NT2/D1 (cell line): ENCODE results near the gene SOWAHC.

Source experiments
- SUZ12 ChIP-seq: IDR thresholded peaks from 2 replicates; pipeline ENCODE4 v1.6.1; 2011; ENCODE audit not compliant: insufficient read length, insufficient read depth; ENCODE audit errors: extremely low read depth
- YY1 ChIP-seq: IDR thresholded peaks from 2 replicates; pipeline ENCODE4 v1.6.1; 2011; ENCODE audit not compliant: insufficient read length, insufficient read depth
- ZNF274 ChIP-seq: IDR thresholded peaks from 2 replicates; pipeline ENCODE4 v1.6.1; 2011; ENCODE audit warnings: mild to moderate bottlenecking, low read depth, low read length

DNA sequence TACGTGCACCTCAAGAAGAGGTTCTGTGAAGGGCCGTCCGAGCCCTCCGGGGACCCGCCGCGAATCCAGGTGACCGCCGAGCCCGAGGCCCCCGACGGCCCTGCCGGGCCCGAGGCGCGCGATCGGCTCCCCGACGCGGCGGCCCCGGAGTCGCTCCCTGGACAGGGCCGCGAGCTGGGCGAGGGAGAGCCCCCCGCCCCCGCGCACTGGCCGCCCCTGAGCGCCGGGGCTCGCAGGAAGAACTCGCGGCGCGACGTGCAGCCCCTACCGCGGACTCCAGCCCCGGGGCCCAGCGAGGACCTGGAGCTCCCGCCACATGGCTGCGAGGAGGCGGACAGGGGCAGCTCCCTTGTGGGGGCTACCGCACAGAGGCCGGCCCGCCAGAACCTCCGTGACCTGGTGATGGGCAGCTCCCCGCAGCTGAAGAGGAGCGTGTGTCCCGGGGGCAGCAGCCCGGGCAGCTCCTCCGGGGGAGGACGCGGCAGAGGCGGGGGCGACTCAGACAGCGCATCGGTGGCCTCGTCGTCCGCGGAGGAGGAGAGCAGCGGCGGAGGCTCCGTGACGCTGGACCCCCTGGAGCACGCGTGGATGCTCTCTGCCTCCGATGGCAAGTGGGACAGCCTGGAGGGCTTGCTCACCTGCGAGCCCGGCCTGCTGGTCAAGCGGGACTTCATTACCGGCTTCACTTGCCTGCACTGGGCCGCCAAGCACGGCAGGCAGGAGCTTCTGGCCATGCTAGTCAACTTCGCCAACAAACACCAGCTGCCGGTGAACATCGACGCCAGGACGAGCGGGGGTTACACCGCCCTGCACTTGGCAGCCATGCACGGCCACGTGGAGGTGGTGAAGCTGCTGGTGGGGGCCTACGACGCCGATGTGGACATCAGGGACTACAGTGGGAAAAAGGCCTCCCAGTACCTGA lies 812 bp downstream of the SOWAHC start:
- TF ChIP-seq ZNF274 = no peak
- TF ChIP-seq YY1 = no peak
- no peak for TF ChIP-seq SUZ12
